Gastrocnemius medialis (tissue), 4 donors: ENCODE results near the gene SYT2. TPM values are rescaled to one million over a fixed set of nuclear protein-coding genes. Genes with fewer than 3 reads are reported as not detected.

Experiments used
- ATAC-seq, 2 donors: fragments of 150-250 bp; one replicate each; pipeline ENCODE4 v1.9.1; 2016
- DNase-seq, 2 donors: peaks; one replicate each; pipeline ENCODE4 v3.0.0-alpha.2; 2019
- H3K27ac ChIP-seq, 4 donors: fragments of 200-600 bp; sonication (generic); 1 replicate in 1 of 4; 2 replicates in 3 of 4; pipeline ENCODE4 v1.5.1; 2016 to 2018; ENCODE audit warnings: mild to moderate bottlenecking in 2 of 4, moderate library complexity in 1 of 4
- H3K27me3 ChIP-seq, 3 donors: fragments of 200-600 bp; sonication (generic) in 2 of 3; 1 replicate in 1 of 3; 2 replicates in 2 of 3; pipeline versions ENCODE4 v1.5.1 to v1.6.0; 2016 to 2019; ENCODE audit warnings: mild to moderate bottlenecking in 1 of 3, moderate library complexity in 1 of 3
- H3K36me3 ChIP-seq, 2 donors: fragments of 200-600 bp; sonication (generic) in 1 of 2; one replicate each; pipeline ENCODE4 v1.5.1; 2017 to 2018
- H3K4me1 ChIP-seq, 2 donors: fragments of 200-600 bp; sonication (generic) in 1 of 2; one replicate each; pipeline ENCODE4 v1.5.1; 2016 to 2017; ENCODE audit warnings: mild to moderate bottlenecking in 2 of 2
- H3K4me3 ChIP-seq, 4 donors: fragments of 200-600 bp; sonication (generic) in 3 of 4; 1 replicate in 1 of 4; 2 replicates in 3 of 4; pipeline ENCODE4 v1.5.1; 2016 to 2019; ENCODE audit warnings: mild to moderate bottlenecking in 2 of 4
- H3K9me3 ChIP-seq, 3 donors: fragments of 200-600 bp; sonication (generic) in 2 of 3; 1 replicate in 1 of 3; 2 replicates in 2 of 3; pipeline ENCODE4 v1.5.1; 2016 to 2019
- CTCF ChIP-seq, 5 experiments: fragments of 450-650 bp in 3 of 5; fragments of 200-600 bp in 2 of 5; sonication (generic) in 2 of 5; IDR thresholded peaks in 4 of 5; conservative IDR thresholded peaks in 1 of 5; 1 replicate in 4 of 5; 2 replicates in 1 of 5; pipeline ENCODE4 v1.5.1; 2016 to 2019; ENCODE audit warnings: antibody characterized with exemption in 5 of 5, mild to moderate bottlenecking in 3 of 5, moderate library complexity in 3 of 5
- POLR2A ChIP-seq, 2 donors: fragments of 450-650 bp; IDR thresholded peaks; one replicate each; pipeline ENCODE4 v1.6.1; 2017; ENCODE audit warnings: antibody characterized with exemption in 2 of 2, mild to moderate bottlenecking in 2 of 2, moderate library complexity in 2 of 2
- in situ Hi-C, 4 donors: fragments of 200-750 bp; cut with MboI; loops; one replicate each; pipeline versions ENCODE4 v1.15.0 to v1.8.0; 2017; ENCODE audit warnings: low sequenced_read_pairs in 4 of 4
- intact Hi-C: fragments of 100-400 bp; cut with DNase I; formaldehyde crosslinking; loops from one replicate; pipeline ENCODE4 v1.15.1; 2023; ENCODE audit warnings: low total_unique reads
- total RNA-seq, 4 donors: library from RNA; depleted of rRNA; stranded (reverse); fragments of >200 nt; gene quantifications; one replicate each; pipeline versions ENCODE4 v1.1.0 to v1.2.3, GENCODE V29; 2016

Gene SYT2
- total RNA-seq, 4 donors from 2014 or later = not detected

- Histone ChIP-seq H3K27ac (no peak overlapping the region), H3K36me3 (no peaks in the 10 kb centered on the region), H3K9me3 (no peaks in the 10 kb centered on the region), H3K27me3 (peaks cover 2 to 25% (median 13%) of the 10 kb centered on the region in 3 donors), H3K4me1 (no peaks in the 10 kb centered on the region), H3K4me3 (no peak overlapping the region)
- TF ChIP-seq POLR2A (IDR thresholded peaks at IDR 0.05) (no peak), CTCF (IDR thresholded peaks at IDR 0.05 in 4 of 5, conservative IDR thresholded peaks at IDR 0.05 in 1 of 5) (no peak)
- intact Hi-C loops (no loop called here), in situ Hi-C loops (no loop called here)
- ATAC-seq (no peak), DNase-seq (no peak)
Observed at GRCh38 chr1:202658769-202659168, 51.5 kb downstream of the SYT2 start.

- ATAC-seq (no peak), DNase-seq (no peak)
- in situ Hi-C loops = no loop called here
- Histone ChIP-seq H3K36me3 (no peaks in the 10 kb centered on the region), H3K27ac (no peak overlapping the region), H3K4me3 (no peak overlapping the region), H3K4me1 (no peaks in the 10 kb centered on the region), H3K9me3 (no peaks in the 10 kb centered on the region), H3K27me3 (peaks cover 2 to 25% (median 10%) of the 10 kb centered on the region in 3 donors)
- intact Hi-C loops = no loop called here
- TF ChIP-seq CTCF (IDR thresholded peaks at IDR 0.05 in 4 of 5, conservative IDR thresholded peaks at IDR 0.05 in 1 of 5) = no peak
- TF ChIP-seq POLR2A (IDR thresholded peaks at IDR 0.05) = no peak
Observed at GRCh38 chr1:202658251-202658759, 51.9 kb downstream of the SYT2 start.

- H3K4me3 ChIP-seq = no peak overlapping the region
- H3K27me3 ChIP-seq = peaks cover 2 to 16% (median 7%) of the 10 kb centered on the region in 3 donors
- in situ Hi-C loops = no loop called here
Observed at GRCh38 chr1:202656951-202657646, 53.2 kb downstream of the SYT2 start.

GRCh38 chr1:202656057-202656456 lies 54.2 kb downstream of the SYT2 start:
- in situ Hi-C loops (no loop called here), intact Hi-C loops (no loop called here)
- H3K27me3 ChIP-seq = peaks cover 2 to 5% (median 3%) of the 10 kb centered on the region in 3 donors
- no peak for DNase-seq
- no peaks in the 10 kb centered on the region for H3K9me3 ChIP-seq
- TF ChIP-seq CTCF (IDR thresholded peaks at IDR 0.05 in 4 of 5, conservative IDR thresholded peaks at IDR 0.05 in 1 of 5) (no peak), POLR2A (IDR thresholded peaks at IDR 0.05) (no peak)
- no peak overlapping the region for H3K4me3 ChIP-seq
- H3K36me3 ChIP-seq = no peaks in the 10 kb centered on the region
- no peak overlapping the region for H3K27ac ChIP-seq
- no peak for ATAC-seq
- H3K4me1 ChIP-seq = no peaks in the 10 kb centered on the region

More at GRCh38 chr1:202656951-202657646, 53.2 kb downstream of the SYT2 start:
- H3K36me3 ChIP-seq = no peaks in the 10 kb centered on the region
- DNase-seq (no peak), ATAC-seq (no peak)
- no peak overlapping the region for H3K27ac ChIP-seq
- TF ChIP-seq POLR2A (IDR thresholded peaks at IDR 0.05) = no peak
- no peak for TF ChIP-seq CTCF (IDR thresholded peaks at IDR 0.05 in 4 of 5, conservative IDR thresholded peaks at IDR 0.05 in 1 of 5)
- H3K9me3 ChIP-seq = no peaks in the 10 kb centered on the region
- intact Hi-C loops = no loop called here
- H3K4me1 ChIP-seq = no peaks in the 10 kb centered on the region
